ENCODE measurements around the gene BACH2. TPM values are rescaled to one million over a fixed set of nuclear protein-coding genes. Genes with fewer than 3 reads are reported as not detected.

The BACH2 gene
- total RNA-seq, 1 donor from 2014 or later = 34.1 TPM

DNA sequence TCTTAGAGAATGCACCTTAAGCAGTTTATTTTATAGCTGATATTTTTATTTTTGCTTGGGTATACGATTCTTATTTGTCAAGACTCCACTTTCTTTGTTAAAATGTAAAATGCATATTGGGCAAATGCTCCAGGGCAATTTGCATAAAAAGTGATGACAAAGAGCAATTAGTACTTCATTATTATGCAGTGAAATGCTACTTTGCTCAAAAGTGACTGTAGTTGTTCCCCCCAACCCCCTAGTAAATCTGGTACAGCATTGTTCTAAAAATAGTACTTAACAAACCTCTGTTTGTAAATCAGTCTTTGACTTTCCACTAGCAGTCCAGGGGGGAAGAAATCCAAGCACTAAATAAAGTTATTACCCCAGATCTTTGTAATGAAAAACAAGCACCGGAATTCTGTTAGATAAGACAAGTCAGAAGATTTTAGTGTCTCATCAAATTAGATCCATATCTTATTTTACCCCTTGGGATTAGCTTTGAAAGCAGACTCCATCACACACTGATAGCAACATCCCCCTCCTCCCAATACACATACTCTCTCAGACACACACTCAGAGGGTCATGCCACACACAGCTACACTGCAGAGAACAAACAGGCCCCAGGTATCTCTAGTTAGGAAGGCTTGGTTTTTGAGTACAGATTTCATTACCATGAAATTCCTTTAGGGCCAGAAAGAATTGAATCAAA lies 32.9 kb upstream of the BACH2 start:
- TF ChIP-seq, protein P1, sequence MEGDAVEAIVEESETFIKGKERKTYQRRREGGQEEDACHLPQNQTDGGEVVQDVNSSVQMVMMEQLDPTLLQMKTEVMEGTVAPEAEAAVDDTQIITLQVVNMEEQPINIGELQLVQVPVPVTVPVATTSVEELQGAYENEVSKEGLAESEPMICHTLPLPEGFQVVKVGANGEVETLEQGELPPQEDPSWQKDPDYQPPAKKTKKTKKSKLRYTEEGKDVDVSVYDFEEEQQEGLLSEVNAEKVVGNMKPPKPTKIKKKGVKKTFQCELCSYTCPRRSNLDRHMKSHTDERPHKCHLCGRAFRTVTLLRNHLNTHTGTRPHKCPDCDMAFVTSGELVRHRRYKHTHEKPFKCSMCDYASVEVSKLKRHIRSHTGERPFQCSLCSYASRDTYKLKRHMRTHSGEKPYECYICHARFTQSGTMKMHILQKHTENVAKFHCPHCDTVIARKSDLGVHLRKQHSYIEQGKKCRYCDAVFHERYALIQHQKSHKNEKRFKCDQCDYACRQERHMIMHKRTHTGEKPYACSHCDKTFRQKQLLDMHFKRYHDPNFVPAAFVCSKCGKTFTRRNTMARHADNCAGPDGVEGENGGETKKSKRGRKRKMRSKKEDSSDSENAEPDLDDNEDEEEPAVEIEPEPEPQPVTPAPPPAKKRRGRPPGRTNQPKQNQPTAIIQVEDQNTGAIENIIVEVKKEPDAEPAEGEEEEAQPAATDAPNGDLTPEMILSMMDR (IDR thresholded peaks at IDR 0.05; ENCODE audit: unreplicated experiment) = no peak
- DNase-seq (ENCODE audit: low spot score in 2 of 2, unreplicated experiment in 2 of 2) = no peak
- Mint-ChIP-seq H3K36me3 (no peaks in the 10 kb centered on the region), H3K27me3 (ENCODE audit: low read depth) (no peaks in the 10 kb centered on the region), H3K9me3 (peaks cover 9% of the 10 kb centered on the region), H3K4me3 (no peak overlapping the region), H3K27ac (peak overlapping the region; percentile 1), H3K4me1 (peaks cover 12% of the 10 kb centered on the region)

GRCh38 chr6:90328004-90328403 lies 31.4 kb upstream of the BACH2 start:
- TF ChIP-seq, protein P1 (IDR thresholded peaks at IDR 0.05; ENCODE audit: unreplicated experiment) = no peak
- peaks cover 4% of the 10 kb centered on the region for H3K9me3 Mint-ChIP-seq
- H3K36me3 Mint-ChIP-seq = no peaks in the 10 kb centered on the region
- no peak overlapping the region for H3K4me3 Mint-ChIP-seq
- no peak for DNase-seq (ENCODE audit: low spot score in 2 of 2, unreplicated experiment in 2 of 2)
- H3K27ac Mint-ChIP-seq = no peak overlapping the region
- peaks cover 12% of the 10 kb centered on the region for H3K4me1 Mint-ChIP-seq
- no peaks in the 10 kb centered on the region for H3K27me3 Mint-ChIP-seq (ENCODE audit: low read depth)

DNA sequence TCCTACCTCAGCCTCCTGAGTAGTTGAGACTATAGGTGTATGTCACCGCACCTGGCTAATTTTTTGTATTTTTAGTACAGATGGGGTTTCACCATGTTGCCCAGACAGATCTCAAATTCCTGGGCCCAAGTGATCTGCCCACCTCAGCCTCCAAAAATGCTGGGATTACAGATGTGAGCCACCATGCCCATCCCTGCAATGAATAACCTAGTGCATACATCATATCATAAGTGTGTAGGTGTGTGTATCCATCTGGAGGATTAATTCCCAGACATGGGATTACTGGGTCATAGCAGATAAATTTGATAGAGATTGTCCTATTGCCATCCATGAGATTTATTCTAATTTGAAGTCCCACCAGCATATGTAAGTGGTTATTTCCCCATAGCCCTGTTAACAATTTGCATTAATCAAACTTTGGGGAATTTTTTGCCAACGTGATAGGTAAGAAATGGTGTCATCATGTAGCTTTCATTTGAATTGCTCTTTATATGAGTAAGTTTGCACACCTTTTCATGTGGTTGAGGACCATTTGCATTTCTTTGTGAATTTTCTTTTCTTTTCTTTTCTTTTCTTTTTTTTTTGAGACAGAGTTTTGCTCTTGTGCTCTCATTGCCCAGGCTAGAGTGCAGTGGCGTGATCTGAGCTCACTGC lies 29.9 kb upstream of the BACH2 start:
- H3K4me3 Mint-ChIP-seq = no peak overlapping the region
- H3K9me3 Mint-ChIP-seq = no peaks in the 10 kb centered on the region
- no peak overlapping the region for H3K27ac Mint-ChIP-seq
- peaks cover 12% of the 10 kb centered on the region for H3K4me1 Mint-ChIP-seq
- no peaks in the 10 kb centered on the region for H3K27me3 Mint-ChIP-seq (ENCODE audit: low read depth)
- TF ChIP-seq, protein P1 (IDR thresholded peaks at IDR 0.05; ENCODE audit: unreplicated experiment) = no peak
- no peak for DNase-seq (ENCODE audit: low spot score in 2 of 2, unreplicated experiment in 2 of 2)
- no peaks in the 10 kb centered on the region for H3K36me3 Mint-ChIP-seq

DNA sequence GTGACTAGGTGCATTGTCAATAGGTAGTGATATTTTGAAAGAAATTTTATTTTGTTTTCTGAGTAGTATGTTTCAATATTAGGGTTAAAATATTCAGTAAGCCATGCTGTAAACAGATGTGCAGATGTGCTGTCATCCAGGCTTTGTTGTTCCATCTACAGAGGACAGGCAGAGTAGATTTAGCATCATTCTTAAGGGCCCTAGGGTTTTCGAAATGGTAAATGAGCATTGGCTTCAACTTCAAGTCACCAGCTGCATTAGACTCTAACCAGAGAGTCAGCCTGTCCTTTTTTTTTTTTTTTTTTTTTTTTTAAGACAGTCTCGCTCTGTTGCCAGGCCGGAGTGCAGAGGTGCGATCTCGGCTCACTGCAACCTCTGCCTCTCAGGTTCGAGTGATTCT lies 27.1 kb upstream of the BACH2 start:
- no peak for DNase-seq (ENCODE audit: low spot score in 2 of 2, unreplicated experiment in 2 of 2)
- Mint-ChIP-seq H3K4me1 (peaks cover 7% of the 10 kb centered on the region), H3K4me3 (no peak overlapping the region), H3K9me3 (no peaks in the 10 kb centered on the region), H3K36me3 (no peaks in the 10 kb centered on the region), H3K27ac (no peak overlapping the region), H3K27me3 (ENCODE audit: low read depth) (no peaks in the 10 kb centered on the region)
- TF ChIP-seq, protein P1 (IDR thresholded peaks at IDR 0.05; ENCODE audit: unreplicated experiment) = no peak

DNA sequence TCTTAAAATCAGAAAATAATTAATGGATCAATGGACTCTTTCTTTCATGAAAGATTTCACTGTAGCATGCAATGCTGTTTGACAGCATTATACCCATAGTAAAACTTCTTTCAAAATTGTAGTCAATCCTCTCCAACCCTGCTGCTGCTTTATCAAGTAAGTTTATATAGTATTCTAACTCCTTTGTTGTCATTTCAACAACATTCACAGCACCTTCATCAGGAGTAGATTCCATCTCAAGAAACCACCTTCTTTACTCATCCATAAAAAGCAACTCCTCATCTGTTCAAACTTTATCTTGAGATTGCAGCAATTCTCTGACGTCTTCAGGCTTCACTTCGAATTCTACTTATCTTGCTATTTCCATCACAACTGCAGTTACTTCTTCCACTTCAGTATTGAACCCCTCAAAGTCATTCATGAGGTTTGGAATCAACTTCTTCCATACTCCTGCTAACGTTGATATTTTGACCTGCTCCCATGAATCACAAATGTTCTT lies 26.4 kb upstream of the BACH2 start:
- TF ChIP-seq, protein P1 (IDR thresholded peaks at IDR 0.05; ENCODE audit: unreplicated experiment) = no peak
- Mint-ChIP-seq H3K9me3 (no peaks in the 10 kb centered on the region), H3K27ac (no peak overlapping the region), H3K36me3 (no peaks in the 10 kb centered on the region), H3K4me1 (peaks cover 7% of the 10 kb centered on the region), H3K4me3 (no peak overlapping the region), H3K27me3 (ENCODE audit: low read depth) (no peaks in the 10 kb centered on the region)
- DNase-seq (ENCODE audit: low spot score in 2 of 2, unreplicated experiment in 2 of 2) = no peak

Measured in mesothelial cell of epicardium (in vitro differentiated cells).